ENCODE data around the gene NUDT19.
A peak's percentile ranks its signal among the peaks of the same experiment; 100 is the strongest.
"Not testable (repeated sequence)": the region's sequence is repeated elsewhere in the genome, so short reads cannot be mapped to it uniquely, and the experiment has no call there.

Gene NUDT19

GRCh38 chr19:32675720-32676185 lies 15.9 kb upstream of the NUDT19 start, which contains the start of gene RGS9BP:
RGS9BP (plus strand) TSS chr19:32675848; CDS start chr19:32676264, 416 bp downstream.
- DNase-seq: peak; percentile 5

- DNase-seq: no peak
Measured at GRCh38 chr19:32676186-32676894, 15.3 kb upstream of the NUDT19 start.

GRCh38 chr19:32676895-32677359 lies 14.7 kb upstream of the NUDT19 start:
- no peak for DNase-seq

GRCh38 chr19:32677657-32678056 lies 14.0 kb upstream of the NUDT19 start:
- DNase-seq: no peak

- no peak for DNase-seq
Measured at GRCh38 chr19:32680986-32681385, 10.6 kb upstream of the NUDT19 start.

- no peak for DNase-seq
Measured at GRCh38 chr19:32682317-32682716, 9.3 kb upstream of the NUDT19 start.

- DNase-seq: no peak
Measured at GRCh38 chr19:32686847-32687475, 4.7 kb upstream of the NUDT19 start.

- DNase-seq: no peak
Measured at GRCh38 chr19:32687681-32688080, 3.9 kb upstream of the NUDT19 start.

- DNase-seq: no peak
Measured at GRCh38 chr19:32688311-32688710, 3.3 kb upstream of the NUDT19 start.

GRCh38 chr19:32691952-32692726 lies 518 bp downstream of the NUDT19 start:
- no peak for DNase-seq

GRCh38 chr19:32692727-32693061 lies 1.1 kb downstream of the NUDT19 start:
- DNase-seq: no peak

- not testable (repeated sequence) for DNase-seq
Measured at GRCh38 chr19:32693151-32694108, 1.8 kb downstream of the NUDT19 start.

- DNase-seq: not testable (repeated sequence)
Measured at GRCh38 chr19:32694316-32694715, 2.7 kb downstream of the NUDT19 start.

- not testable (repeated sequence) for DNase-seq
Measured at GRCh38 chr19:32694851-32695250, 3.2 kb downstream of the NUDT19 start.

- DNase-seq: not testable (repeated sequence)
Measured at GRCh38 chr19:32695506-32695905, 3.9 kb downstream of the NUDT19 start.

- not testable (repeated sequence) for DNase-seq
Measured at GRCh38 chr19:32696771-32697170, 5.2 kb downstream of the NUDT19 start.

GRCh38 chr19:32700129-32700528 lies 8.5 kb downstream of the NUDT19 start:
- not testable (repeated sequence) for DNase-seq

- DNase-seq: no peak
Measured at GRCh38 chr19:32702010-32702409, 10.4 kb downstream of the NUDT19 start.

- DNase-seq: not testable (repeated sequence)
Measured at GRCh38 chr19:32704006-32704405, 12.4 kb downstream of the NUDT19 start.

- DNase-seq: no peak
Measured at GRCh38 chr19:32708457-32708856, 16.8 kb downstream of the NUDT19 start.

- DNase-seq: no peak
Measured at GRCh38 chr19:32709032-32709431, 17.4 kb downstream of the NUDT19 start.

GRCh38 chr19:32711747-32712146 lies 20.1 kb downstream of the NUDT19 start:
- no peak for DNase-seq
